HepG2 (cell line): ENCODE results near the gene STEAP1B. TPM values are rescaled to one million over a fixed set of nuclear protein-coding genes. Genes with fewer than 3 reads are reported as not detected.

Experiments used
- ARNT2 ChIP-seq: sonication (generic); formaldehyde crosslinking; IDR thresholded peaks from 2 replicates; pipeline ENCODE4 v1.8.0; 2022; ENCODE audit warnings: mild to moderate bottlenecking, low read depth, missing genetic modification reagents, moderate library complexity
- ATAD3A ChIP-seq: sonication (generic); formaldehyde crosslinking; IDR thresholded peaks from 2 replicates; pipeline ENCODE4 v1.4.0; 2020; ENCODE audit warnings: missing genetic modification reagents
- ATF5 ChIP-seq: sonication (generic); formaldehyde crosslinking; IDR thresholded peaks from 2 replicates; pipeline ENCODE4 v1.4.0; 2020; ENCODE audit warnings: mild to moderate bottlenecking, low read depth, missing genetic modification reagents
- CERS6 ChIP-seq: sonication (generic); formaldehyde crosslinking; IDR thresholded peaks from 2 replicates; pipeline ENCODE4 v1.5.0; 2020; ENCODE audit warnings: missing genetic modification reagents
- EHMT2 ChIP-seq: fragments of 200-600 bp; sonication (generic); IDR thresholded peaks from 2 replicates; pipeline ENCODE4 v1.7.0; 2017; ENCODE audit warnings: antibody characterized with exemption, low read depth, low read length, borderline replicate concordance
- KLF16 ChIP-seq, 2 experiments: sonication (generic) in 1 of 2; formaldehyde crosslinking in 1 of 2; IDR thresholded peaks; 2 replicates each; pipeline versions ENCODE4 v1.6.1 to v1.8.0; 2016 to 2023; ENCODE audit warnings: missing genetic modification reagents in 2 of 2, missing compliant biosample characterization in 1 of 2
- LBX2 ChIP-seq: sonication (generic); formaldehyde crosslinking; IDR thresholded peaks from 2 replicates; pipeline ENCODE4 v1.5.0; 2020; ENCODE audit warnings: missing genetic modification reagents, mild to moderate bottlenecking, borderline replicate concordance
- MIER2 ChIP-seq: IDR thresholded peaks from 2 replicates; pipeline ENCODE4 v1.6.1; 2016; ENCODE audit warnings: missing biosample characterization, missing genetic modification reagents
- PITX1 ChIP-seq: sonication (generic); formaldehyde crosslinking; IDR thresholded peaks from 2 replicates; pipeline ENCODE4 v1.5.1; 2020; ENCODE audit warnings: mild to moderate bottlenecking, missing genetic modification reagents
- POLR2AphosphoS2 ChIP-seq: IDR thresholded peaks from 2 replicates; pipeline ENCODE4 v1.6.1; 2011; ENCODE audit warnings: low read depth, low read length, improper control_type of control experiment
- RBAK ChIP-seq: sonication (generic); formaldehyde crosslinking; IDR thresholded peaks from 2 replicates; pipeline ENCODE4 v1.5.1; 2020; ENCODE audit warnings: mild to moderate bottlenecking, missing genetic modification reagents
- RFX1 ChIP-seq: fragments of 450-650 bp; IDR thresholded peaks from 2 replicates; pipeline ENCODE4 v1.6.1; 2017
- SMARCC2 ChIP-seq: fragments of 450-650 bp; IDR thresholded peaks from 2 replicates; pipeline ENCODE4 v1.6.1; 2017; ENCODE audit warnings: antibody characterized with exemption, mild to moderate bottlenecking
- SP140L ChIP-seq: sonication (generic); formaldehyde crosslinking; IDR thresholded peaks from 2 replicates; pipeline ENCODE4 v1.4.0; 2020; ENCODE audit warnings: missing genetic modification reagents, borderline replicate concordance
- TFAP4 ChIP-seq: sonication (generic); IDR thresholded peaks from 2 replicates; pipeline ENCODE4 v1.6.1; 2016; ENCODE audit warnings: low read depth, borderline replicate concordance
- TOE1 ChIP-seq: sonication (generic); formaldehyde crosslinking; IDR thresholded peaks from 2 replicates; pipeline ENCODE4 v1.4.0; 2020; ENCODE audit warnings: mild to moderate bottlenecking, missing genetic modification reagents
- U2AF2 ChIP-seq: fragments of 200-400 bp; formaldehyde crosslinking; IDR thresholded peaks from 2 replicates; pipeline ENCODE4 v1.6.1; 2017; ENCODE audit warnings: low read depth, mild to moderate bottlenecking, low read length
- ZBTB14 ChIP-seq: sonication (generic); formaldehyde crosslinking; IDR thresholded peaks from 2 replicates; pipeline ENCODE4 v1.4.0; 2020; ENCODE audit warnings: missing genetic modification reagents
- ZFP36L1 ChIP-seq: sonication (generic); formaldehyde crosslinking; IDR thresholded peaks from 2 replicates; pipeline ENCODE4 v1.8.0; 2022; ENCODE audit warnings: mild to moderate bottlenecking, missing genetic modification reagents, moderate library complexity
- ZIK1 ChIP-seq: sonication (generic); formaldehyde crosslinking; IDR thresholded peaks from 2 replicates; pipeline ENCODE4 v1.5.0; 2020; ENCODE audit warnings: mild to moderate bottlenecking, low read depth, missing genetic modification reagents, borderline replicate concordance
- ZNF432 ChIP-seq: sonication (generic); formaldehyde crosslinking; IDR thresholded peaks from 2 replicates; pipeline ENCODE4 v1.5.0; 2020; ENCODE audit warnings: missing genetic modification reagents, mild to moderate bottlenecking, borderline replicate concordance
- ZNF446 ChIP-seq: sonication (generic); formaldehyde crosslinking; IDR thresholded peaks from 2 replicates; pipeline ENCODE4 v1.5.0; 2020; ENCODE audit warnings: mild to moderate bottlenecking, missing genetic modification reagents
- ZNF572 ChIP-seq: sonication (generic); formaldehyde crosslinking; IDR thresholded peaks from 2 replicates; pipeline ENCODE4 v1.5.1; 2020; ENCODE audit warnings: mild to moderate bottlenecking, missing genetic modification reagents
- ZNF770 ChIP-seq: sonication (generic); formaldehyde crosslinking; IDR thresholded peaks from 2 replicates; pipeline ENCODE4 v1.5.0; 2020; ENCODE audit warnings: mild to moderate bottlenecking, missing genetic modification reagents
- polyA plus RNA-seq, 8 experiments: library from polyadenylated mRNA; depleted of rRNA in 3 of 8; stranded (reverse) in 7 of 8; unstranded in 1 of 8; fragments of >200 nt; fragmentation: Illumina TruSeq in 4 of 8; extraction: Trizol in 4 of 8; gene quantifications; 2 replicates each; pipeline versions ENCODE4 v1.2.1 to v1.2.3, GENCODE V29; 2011 to 2016; ENCODE audit warnings: low read depth in 4 of 8, missing spikeins in 1 of 8, mixed read lengths in 1 of 8; ENCODE audit not compliant: insufficient read depth in 1 of 8
- total RNA-seq, 5 experiments: library from RNA; depleted of rRNA; stranded (reverse); fragments of >200 nt; fragmentation: Illumina TruSeq; extraction: Trizol; gene quantifications; 2 replicates each; pipeline ENCODE4 v1.2.3, GENCODE V29; 2016; ENCODE audit warnings: low read depth in 1 of 5

Gene STEAP1B
- total and polyA plus RNA-seq, 2 of the 13 experiments (the other 11 are each of a cell fraction or from before 2014, with no cell fraction given), result not detected

GRCh38 chr7:22443370-22444180 is 56.4 kb downstream of the STEAP1B start (continued):
- TF ChIP-seq ZNF770 (no peak), PITX1 (CRISPR knock-in tag) (0 out of 2 replicates have a peak, but pooled peaks have one; percentile 26), POLR2AphosphoS2 (no peak), ZIK1 (CRISPR knock-in tag) (no peak), RBAK (CRISPR knock-in tag) (no peak), SMARCC2 (no peak), ATAD3A (CRISPR knock-in tag) (no peak), U2AF2 (no peak), ZNF446 (CRISPR knock-in tag) (no peak), RFX1 (no peak), TOE1 (peak; percentile 39; the same call in 1 of the 2 replicates), ZFP36L1 (CRISPR knock-in tag) (peak; percentile 83; the same call in 1 of the 2 replicates), LBX2 (CRISPR knock-in tag) (no peak; the same call in 1 of the 2 replicates), ZNF432 (CRISPR knock-in tag) (no peak), CERS6 (CRISPR knock-in tag) (0 out of 2 replicates have a peak, but pooled peaks have one; percentile 83), ZNF572 (CRISPR knock-in tag) (no peak), MIER2 (CRISPR knock-in tag) (peak; percentile 66), ARNT2 (CRISPR knock-in tag) (peak; percentile 78), ZBTB14 (CRISPR knock-in tag) (no peak), SP140L (CRISPR knock-in tag) (no peak), ATF5 (CRISPR knock-in tag) (no peak), EHMT2 (peak; percentile 18; the same call in 1 of the 2 replicates), TFAP4 (peak; percentile 35; the same call in 1 of the 2 replicates), KLF16 (CRISPR knock-in tag; IDR thresholded peaks at IDR 0.05) (peak in 1 of 2 experiments; percentile 19; a peak in 1 of 4 replicates)
